ENCODE measurements around the gene SPRR3. TPM values are rescaled to one million over a fixed set of nuclear protein-coding genes. Genes with fewer than 3 reads are reported as not detected.

SPRR3 gene
- not detected in 2 replicates for total RNA-seq

GRCh38 chr1:153001382-153001781, at the start of gene SPRR3:
SPRR3 (plus strand) TSS chr1:153001749; CDS start chr1:153003021, 1,272 bp downstream.

GRCh38 chr1:152970495-152970894, 31.1 kb upstream of the SPRR3 start, which contains the start of gene SPRR4:
SPRR4 (plus strand) TSS chr1:152970648; CDS start chr1:152971891, 1,243 bp downstream.

GRCh38 chr1:152983743-152984142, 17.8 kb upstream of the SPRR3 start, which contains the start of gene SPRR1A:
SPRR1A (plus strand) TSS chr1:152984081; CDS start chr1:152985231, 1,150 bp downstream.

GRCh38 chr1:153030895-153031294, 29.3 kb downstream of the SPRR3 start, which contains the start of gene SPRR1B:
SPRR1B (plus strand) TSS chr1:153031203; CDS start chr1:153032346, 1,143 bp downstream.

GRCh38 chr1:153040950-153041631, 39.5 kb downstream of the SPRR3 start, which contains the start of gene SPRR2D:
SPRR2D (minus strand) TSS chr1:153041120; CDS start chr1:153040346, 774 bp downstream.

Small RNA genes within 50 kb of the gene (small RNA-seq; reads per million reads assigned to genes)
- gene AL356867.1 (not detected), gene RF00322 (not detected), gene SPRR1A (not detected)

Other genes with a start within 250 kb of the SPRR3 start
- gene KPRP, start 243.7 kb upstream of the SPRR3 start, total RNA-seq, result not detected in 2 replicates
- gene LCE1F, start 226.6 kb upstream of the SPRR3 start, total RNA-seq, result not detected in 2 replicates
- gene LCE1E, start 215.5 kb upstream of the SPRR3 start, total RNA-seq, result not detected in 2 replicates
- not detected in 2 replicates for gene LCE1D, start 205.0 kb upstream of the SPRR3 start, total RNA-seq
- not detected in 2 replicates for gene LCE1C, start 195.1 kb upstream of the SPRR3 start, total RNA-seq
- not detected in 2 replicates for gene LCE1B, start 189.8 kb upstream of the SPRR3 start, total RNA-seq
- gene LCE1A, start 174.3 kb upstream of the SPRR3 start, total RNA-seq, result not detected in 2 replicates
- not detected in 2 replicates for gene LCE6A, start 158.9 kb upstream of the SPRR3 start, total RNA-seq
- not detected in 2 replicates for gene LCE7A, start 141.8 kb upstream of the SPRR3 start, total RNA-seq
- not detected in 2 replicates for gene SMCP, start 123.4 kb upstream of the SPRR3 start, total RNA-seq
- gene IVL, start 93.2 kb upstream of the SPRR3 start, total RNA-seq, result not detected in 2 replicates
- not detected in 2 replicates for gene SPRR5, start 54.5 kb upstream of the SPRR3 start, total RNA-seq
- gene SPRR4, start 31.1 kb upstream of the SPRR3 start, total RNA-seq, result not detected in 2 replicates
- gene SPRR1A, start 17.7 kb upstream of the SPRR3 start, total RNA-seq, result not detected in 2 replicates
- gene SPRR1B, start 29.5 kb downstream of the SPRR3 start, total RNA-seq, result not detected in 2 replicates
- gene SPRR2D, start 39.4 kb downstream of the SPRR3 start, total RNA-seq, result not detected in 2 replicates
- not detected in 2 replicates for gene SPRR2A, start 55.8 kb downstream of the SPRR3 start, total RNA-seq
- not detected in 2 replicates for gene SPRR2B, start 69.9 kb downstream of the SPRR3 start, total RNA-seq
- not detected in 2 replicates for gene SPRR2E, start 92.8 kb downstream of the SPRR3 start, total RNA-seq
- gene SPRR2F, start 111.8 kb downstream of the SPRR3 start, total RNA-seq, result not detected in 2 replicates
- gene SPRR2G, start 149.1 kb downstream of the SPRR3 start, total RNA-seq, result not detected in 2 replicates
- gene LELP1, start 201.7 kb downstream of the SPRR3 start, total RNA-seq, result not detected in 2 replicates
- not detected in 2 replicates for gene PRR9, start 215.8 kb downstream of the SPRR3 start, total RNA-seq